PC-3 (cell line): ENCODE measurements around the gene SCAPER.

Experiments
- CTCF ChIP-seq: fragments of 300-600 bp; sonication (generic); conservative IDR thresholded peaks from 2 replicates; pipeline ENCODE4 v1.5.1; 2017; ENCODE audit warnings: antibody characterized with exemption, low read depth, mild to moderate bottlenecking, low read length
- EZH2 ChIP-seq: fragments of 300-600 bp; sonication (generic); IDR thresholded peaks from one replicate; pipeline ENCODE4 v1.6.1; 2017; ENCODE audit warnings: antibody characterized with exemption, mild to moderate bottlenecking, low read length; ENCODE audit not compliant: unreplicated experiment
- EZH2phosphoT487 ChIP-seq: fragments of 300-600 bp; sonication (generic); IDR thresholded peaks from 2 replicates; pipeline ENCODE4 v1.6.1; 2018; ENCODE audit warnings: mild to moderate bottlenecking, antibody characterized with exemption, low read length, borderline replicate concordance

- TF ChIP-seq CTCF: no peak
- TF ChIP-seq EZH2: no peak
- no peak for TF ChIP-seq EZH2phosphoT487
Observed at GRCh38 chr15:76312540-76313174, 592.5 kb downstream of the SCAPER start.
